H1 (cell line): ENCODE results near the gene FBP1. TPM values are rescaled to one million over a fixed set of nuclear protein-coding genes. Genes with fewer than 3 reads are reported as not detected.

Experiments
- CTCF ChIA-PET: fragments of 300-600 bp; sonication (Branson Sonifier 250); formaldehyde crosslinking; loops from one replicate; lab custom pipeline; 2021; ENCODE audit not compliant: partially characterized antibody; lab: Charles Lee
- POLR2A ChIA-PET: fragments of 300-600 bp; sonication (Branson Sonifier 250); formaldehyde crosslinking; loops from one replicate; lab custom pipeline; 2021; ENCODE audit warnings: inconsistent platforms; ENCODE audit not compliant: partially characterized antibody; lab: Charles Lee
- DNase-seq, 2 experiments: peaks; one replicate each; pipeline versions ENCODE4 v3.0.0 to v3.0.0-alpha.2; 2010 to 2022; ENCODE audit warnings: low spot score in 2 of 2, low read depth in 1 of 2, mixed read lengths in 1 of 2
- FAIRE-seq: peaks from 2 replicates; lab custom pipeline; 2011; peaks lifted over from hg19 to GRCh38; lab: Jason Lieb, UNC
- H2AFZ ChIP-seq: 2 replicates; pipeline ENCODE4 v1.8.1; 2012; ENCODE audit warnings: low read length, inconsistent platforms
- H2AK5ac ChIP-seq: 2 replicates; pipeline ENCODE4 v1.6.1; 2013; ENCODE audit warnings: low read depth, low read length
- H2BK120ac ChIP-seq: replicated peaks from 2 replicates; pipeline ENCODE3; 2013; ENCODE audit warnings: low read depth, low read length, inconsistent platforms
- H2BK12ac ChIP-seq: 2 replicates; pipeline ENCODE4 v1.6.1; 2013; ENCODE audit warnings: low read depth, low read length
- H2BK15ac ChIP-seq: 2 replicates; pipeline ENCODE4 v1.6.1; 2013; ENCODE audit warnings: low read length
- H2BK20ac ChIP-seq: 2 replicates; pipeline ENCODE4 v1.6.1; 2013; ENCODE audit warnings: low read length
- H2BK5ac ChIP-seq: 2 replicates; pipeline ENCODE4 v1.6.1; 2013; ENCODE audit warnings: low read depth, low read length
- H3K14ac ChIP-seq: 2 replicates; pipeline ENCODE4 v1.6.1; 2013; ENCODE audit warnings: inconsistent platforms; ENCODE audit not compliant: insufficient read length
- H3K18ac ChIP-seq: 2 replicates; pipeline ENCODE4 v1.6.1; 2013; ENCODE audit warnings: low read length; ENCODE audit errors: extremely low read depth
- H3K23ac ChIP-seq: 2 replicates; pipeline ENCODE4 v1.6.1; 2013; ENCODE audit warnings: inconsistent platforms; ENCODE audit not compliant: insufficient read length
- H3K23me2 ChIP-seq: 2 replicates; pipeline ENCODE4 v1.6.1; 2013; ENCODE audit warnings: low read depth, low read length
- H3K27ac ChIP-seq: 2 replicates; pipeline ENCODE4 v1.6.1; 2011; ENCODE audit warnings: low read depth, low read length, inconsistent platforms
- H3K27me3 ChIP-seq, 4 experiments: replicated peaks in 1 of 4; 1 replicate in 1 of 4; 2 replicates in 3 of 4; pipeline versions ENCODE4 v1.6.1 to v1.8.1; 2011 to 2013; ENCODE audit warnings: low read length in 3 of 4, mild to moderate bottlenecking in 3 of 4, inconsistent platforms in 2 of 4, mixed read lengths in 2 of 4, moderate library complexity in 1 of 4; ENCODE audit not compliant: control insufficient read depth in 3 of 4, insufficient read depth in 3 of 4; ENCODE audit errors: extremely low read depth in 1 of 4
- H3K36me3 ChIP-seq, 4 experiments: 2 replicates each; pipeline versions ENCODE4 v1.6.1 to v1.8.1; 2011 to 2013; ENCODE audit warnings: mild to moderate bottlenecking in 4 of 4, low read length in 3 of 4, moderate library complexity in 2 of 4, control low read depth in 1 of 4, inconsistent platforms in 1 of 4; ENCODE audit not compliant: insufficient read depth in 4 of 4, control insufficient read depth in 2 of 4
- H3K4ac ChIP-seq: replicated peaks from 2 replicates; pipeline ENCODE3; 2013; ENCODE audit warnings: low read length, low read depth, mixed read lengths, inconsistent platforms; ENCODE audit not compliant: insufficient read length
- H3K4me1 ChIP-seq, 4 experiments: replicated peaks in 1 of 4; 1 replicate in 1 of 4; 2 replicates in 3 of 4; pipeline versions ENCODE4 v1.6.1 to v1.8.1; 2011 to 2013; ENCODE audit warnings: low read length in 3 of 4, inconsistent platforms in 2 of 4, mixed read lengths in 1 of 4; ENCODE audit not compliant: insufficient read depth in 4 of 4, control insufficient read depth in 3 of 4
- H3K4me2 ChIP-seq, 2 experiments: 2 replicates each; pipeline versions ENCODE4 v1.6.1 to v1.8.1; 2011 to 2013; ENCODE audit warnings: low read depth in 2 of 2, low read length in 2 of 2, control low read depth in 1 of 2, inconsistent platforms in 1 of 2, mild to moderate bottlenecking in 1 of 2; ENCODE audit not compliant: insufficient read depth in 1 of 2
- H3K4me3 ChIP-seq, 4 experiments: fragments of 200-600, 300-600 bp in 1 of 4; sonication (generic), shearing (Covaris generic), sonication (Bioruptor Twin) in 1 of 4; 2 replicates each; pipeline versions ENCODE4 v1.5.1 to v1.8.1; 2011 to 2016; ENCODE audit warnings: low read length in 4 of 4, low read depth in 3 of 4, control low read depth in 2 of 4, inconsistent platforms in 2 of 4, mild to moderate bottlenecking in 2 of 4, mixed read lengths in 1 of 4, moderate library complexity in 1 of 4; ENCODE audit not compliant: insufficient read depth in 2 of 4; ENCODE audit errors: extremely low read depth in 1 of 4
- H3K56ac ChIP-seq: replicated peaks from 2 replicates; pipeline ENCODE3; 2013; ENCODE audit warnings: low read depth, mild to moderate bottlenecking, mixed read lengths, low read length, inconsistent platforms; ENCODE audit not compliant: insufficient read length
- H3K79me1 ChIP-seq: 2 replicates; pipeline ENCODE4 v1.6.1; 2013; ENCODE audit warnings: low read depth, low read length, control low read depth
- H3K79me2 ChIP-seq, 2 experiments: 2 replicates each; pipeline versions ENCODE4 v1.6.1 to v1.8.1; 2012 to 2013; ENCODE audit warnings: low read length in 2 of 2, mild to moderate bottlenecking in 2 of 2, inconsistent platforms in 1 of 2; ENCODE audit not compliant: insufficient read depth in 2 of 2, control insufficient read depth in 1 of 2
- H3K9ac ChIP-seq, 4 experiments: replicated peaks in 1 of 4; 1 replicate in 1 of 4; 2 replicates in 3 of 4; pipeline versions ENCODE4 v1.6.1 to v1.8.1; 2011 to 2013; ENCODE audit warnings: low read depth in 3 of 4, low read length in 3 of 4, control low read depth in 2 of 4, mild to moderate bottlenecking in 2 of 4, moderate library complexity in 2 of 4, inconsistent platforms in 1 of 4; ENCODE audit errors: extremely low read depth in 1 of 4
- H3K9me3 ChIP-seq, 2 experiments: 2 replicates each; pipeline versions ENCODE4 v1.6.1 to v1.8.1; 2012 to 2013; ENCODE audit warnings: mild to moderate bottlenecking in 2 of 2, moderate library complexity in 2 of 2, control low read depth in 1 of 2, inconsistent platforms in 1 of 2, low read depth in 1 of 2, low read length in 1 of 2, mixed read lengths in 1 of 2; ENCODE audit not compliant: insufficient read depth in 2 of 2
- H4K20me1 ChIP-seq, 2 experiments: replicated peaks in 1 of 2; 2 replicates each; pipeline versions ENCODE3 to v1.8.1; 2011 to 2013; ENCODE audit warnings: inconsistent platforms in 2 of 2, low read length in 2 of 2, mild to moderate bottlenecking in 1 of 2; ENCODE audit not compliant: insufficient read depth in 2 of 2, control insufficient read depth in 1 of 2
- H4K5ac ChIP-seq: 2 replicates; pipeline ENCODE4 v1.6.1; 2013; ENCODE audit warnings: low read length, low read depth, mixed read lengths, inconsistent platforms; ENCODE audit not compliant: insufficient read length
- H4K8ac ChIP-seq: 2 replicates; pipeline ENCODE4 v1.8.0; 2013; ENCODE audit warnings: mild to moderate bottlenecking, moderate library complexity, low read length, inconsistent platforms; ENCODE audit not compliant: insufficient read depth; ENCODE audit errors: extremely low read depth
- H4K91ac ChIP-seq: replicated peaks from 2 replicates; pipeline ENCODE3; 2013; ENCODE audit warnings: low read length, mixed read lengths, inconsistent platforms; ENCODE audit not compliant: insufficient read length
- BRCA1 ChIP-seq: IDR thresholded peaks from 2 replicates; pipeline ENCODE4 v1.6.1; 2012; ENCODE audit warnings: low read depth, low read length, improper control_type of control experiment
- CEBPB ChIP-seq: IDR thresholded peaks from 2 replicates; pipeline ENCODE4 v1.6.1; 2012; ENCODE audit warnings: low read depth, low read length
- EZH2 ChIP-seq: fragments of 200-600 bp; sonication (generic); IDR thresholded peaks from 2 replicates; pipeline ENCODE4 v1.7.1; 2012; ENCODE audit warnings: low read depth, mild to moderate bottlenecking, moderate library complexity, low read length, inconsistent platforms; ENCODE audit not compliant: severe bottlenecking
- GTF2F1 ChIP-seq: IDR thresholded peaks from 2 replicates; pipeline ENCODE4 v1.6.1; 2012; ENCODE audit warnings: low read depth, low read length, improper control_type of control experiment, borderline replicate concordance
- SP2 ChIP-seq: IDR thresholded peaks from 2 replicates; pipeline ENCODE4 v1.6.1; 2012; ENCODE audit warnings: mild to moderate bottlenecking, low read length, inconsistent platforms
- SRF ChIP-seq: IDR thresholded peaks from 2 replicates; pipeline ENCODE4 v1.6.1; 2011; ENCODE audit warnings: mild to moderate bottlenecking, low read depth, low read length, moderate library complexity
- TAF1 ChIP-seq: IDR thresholded peaks from 2 replicates; pipeline ENCODE4 v1.6.1; 2011; ENCODE audit warnings: mild to moderate bottlenecking, low read depth, low read length
- TAF7 ChIP-seq: optimal IDR thresholded peaks from 2 replicates; pipeline ENCODE3; 2011; ENCODE audit warnings: low read depth, mild to moderate bottlenecking, inconsistent platforms, low read length, moderate library complexity, borderline replicate concordance
- TEAD4 ChIP-seq: IDR thresholded peaks from 2 replicates; pipeline ENCODE4 v1.6.1; 2012; ENCODE audit warnings: low read depth, low read length, inconsistent platforms, mixed read lengths
- ZNF274 ChIP-seq: IDR thresholded peaks from 2 replicates; pipeline ENCODE4 v1.7.0; 2012; ENCODE audit warnings: low read length, borderline replicate concordance; ENCODE audit errors: extremely low read depth
- WGBS, 2 experiments: shearing (Covaris generic) in 1 of 2; methylation state at CpG; one replicate each; pipeline versions ENCODE4 v1.1.6 to v1.1.7; 2013 to 2015; ENCODE audit warnings: low lambda C conversion rate in 2 of 2, mixed read lengths in 2 of 2, inconsistent platforms in 1 of 2, low coverage in 1 of 2, missing lambda C conversion rate in 1 of 2; ENCODE audit not compliant: insufficient replicate concordance in 2 of 2, insufficient coverage in 1 of 2, insufficient read length in 1 of 2; ENCODE audit errors: extremely low coverage in 1 of 2, missing lambda C conversion rate in 1 of 2; 5-methylcytosine and 5-hydroxymethylcytosine counted together
- polyA plus RNA-seq, 7 experiments: library from polyadenylated mRNA; depleted of rRNA in 3 of 7; stranded (reverse) in 5 of 7; unstranded in 2 of 7; fragments of >200 nt in 5 of 7; fragments of 200-250 nt in 2 of 7; gene quantifications; 1 replicate in 5 of 7; 2 replicates in 1 of 7; 4 replicates in 1 of 7; pipeline versions ENCODE4 v1.2.1 to v1.2.3, GENCODE V29; 2011 to 2013; ENCODE audit warnings: missing spikeins in 2 of 7, mixed read lengths in 2 of 7
- total RNA-seq: library from RNA; stranded (reverse); fragmentation: NEBNext Ultra II Directional; extraction: Animal tissue kit (Norgen Biotek cat#: 25700); gene quantifications from 2 replicates; pipeline ENCODE4 v1.2.1, GENCODE V29; 2021

Gene FBP1
- total and polyA plus RNA-seq, 2 of the 8 experiments (the other 6 are each of a cell fraction or from before 2014, with no cell fraction given), result 1.0 to 4.1 TPM

GRCh38 chr9:94602666-94603065 is 36.7 kb downstream of the FBP1 start:
- Histone ChIP-seq H3K4me3 (no peak overlapping the region), H3K79me1 (no peaks in the 10 kb centered on the region), H4K8ac (no peak overlapping the region), H2AK5ac (no peak overlapping the region), H3K23me2 (no peaks in the 10 kb centered on the region), H3K9ac (no peak overlapping the region), H2BK20ac (no peak overlapping the region), H3K4me1 (peaks cover 0 to 7% (median 6%) of the 10 kb centered on the region in 4 experiments; a peak in 6 of 7 replicates), H2BK120ac (no peak overlapping the region), H4K91ac (no peak overlapping the region), H3K79me2 (no peaks in the 10 kb centered on the region), H3K4me2 (no peak overlapping the region), H2BK12ac (no peak overlapping the region), H3K4ac (no peak overlapping the region), H2BK15ac (no peak overlapping the region), H3K9me3 (no peaks in the 10 kb centered on the region), H3K27ac (no peak overlapping the region), H3K18ac (no peak overlapping the region), H3K27me3 (no peaks in the 10 kb centered on the region; a peak in 1 of 7 replicates), H2AFZ (no peak overlapping the region), H4K20me1 (no peaks in the 10 kb centered on the region), H4K5ac (no peak overlapping the region), H3K14ac (no peak overlapping the region), H3K56ac (no peak overlapping the region), H3K36me3 (no peaks in the 10 kb centered on the region), H2BK5ac (no peak overlapping the region), H3K23ac (no peak overlapping the region)
- TF ChIP-seq CEBPB, result no peak
- no peak for TF ChIP-seq ZNF274
- TF ChIP-seq EZH2, result no peak
- TF ChIP-seq GTF2F1, result no peak
- TF ChIP-seq TAF7, result no peak
- no peak for TF ChIP-seq BRCA1
- TF ChIP-seq TAF1, result no peak
- no peak for TF ChIP-seq SRF
- TF ChIP-seq TEAD4, result no peak
- no peak for TF ChIP-seq SP2
- WGBS, 2 experiments, result 88% methylated on average over 6 of the region's 6 CpGs; no CpG with 5 or more reads in 1 of the 2 experiments
- no peak for FAIRE-seq
- CTCF ChIA-PET, result interaction anchor here (1.2 to 7.1 kb wide), 4 partner anchors 10 to 49 kb away, joined by 3 to 54 read pairs (median 7); partner anchors contain the start of gene PCAT7
- no peak for DNase-seq
- POLR2A ChIA-PET, result interaction anchor here (6.7 kb wide), 1 partner anchor 49 kb away, joined by 43 read pairs; the partner anchor contains the start of gene PCAT7
